ENCODE results near the gene ZBTB8B.
"Not testable (repeated sequence)": the region's sequence is repeated elsewhere in the genome, so short reads cannot be mapped to it uniquely, and the experiment has no call there.

Gene ZBTB8B

DNA sequence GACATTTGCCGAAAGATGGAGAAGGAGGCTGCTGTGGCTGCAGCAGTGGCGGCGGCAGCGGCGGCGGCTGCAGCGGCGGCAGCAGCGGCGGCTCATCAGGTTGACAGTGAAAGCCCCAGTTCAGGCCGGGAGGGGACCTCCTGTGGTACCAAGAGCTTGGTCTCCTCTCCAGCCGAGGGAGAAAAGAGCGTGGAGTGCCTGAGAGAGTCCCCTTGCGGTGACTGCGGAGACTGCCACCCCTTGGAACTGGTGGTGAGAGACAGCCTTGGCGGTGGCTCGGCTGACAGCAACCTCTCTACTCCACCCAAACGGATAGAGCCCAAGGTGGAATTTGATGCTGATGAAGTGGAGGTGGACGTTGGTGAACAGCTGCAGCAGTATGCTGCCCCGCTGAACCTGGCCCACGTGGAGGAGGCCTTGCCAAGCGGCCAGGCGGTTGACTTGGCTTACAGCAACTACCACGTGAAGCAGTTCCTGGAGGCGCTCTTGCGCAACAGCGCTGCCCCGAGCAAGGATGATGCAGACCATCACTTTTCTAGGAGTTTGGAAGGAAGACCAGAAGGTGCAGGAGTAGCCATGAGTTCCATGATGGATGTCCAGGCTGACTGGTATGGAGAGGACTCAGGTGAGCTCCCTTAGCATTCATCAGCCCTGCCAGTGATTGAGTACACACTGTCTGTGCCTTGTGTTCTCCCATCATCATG is 6.3 kb downstream of the ZBTB8B start:
- DNase-seq, result no peak

DNA sequence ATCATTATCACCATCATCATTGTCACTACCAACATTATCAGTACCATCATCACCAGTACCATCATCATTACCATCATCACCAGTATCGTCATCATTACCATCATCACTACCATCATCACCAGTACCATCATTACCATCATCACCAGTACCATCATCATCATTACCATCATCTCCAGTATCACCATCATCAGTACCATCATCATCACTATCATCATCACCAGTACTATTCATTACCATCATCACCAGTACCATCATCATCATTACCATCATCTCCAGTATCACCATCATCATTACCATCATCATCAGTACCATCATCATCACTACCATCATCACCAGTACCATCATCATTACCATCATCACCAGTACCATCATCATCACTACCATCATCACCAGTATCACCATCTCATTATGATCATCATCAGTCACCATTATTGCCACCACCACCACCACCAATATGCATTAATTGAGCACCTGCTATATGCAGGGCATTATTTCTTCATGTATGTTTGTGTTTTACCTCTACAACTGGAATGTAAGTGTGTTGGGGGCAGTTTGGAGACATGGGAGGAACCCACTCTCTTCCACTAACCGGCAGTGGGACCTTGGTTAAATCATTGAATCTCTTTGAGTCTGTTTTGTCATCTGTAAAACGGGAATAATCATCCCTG is 7.0 kb downstream of the ZBTB8B start:
- DNase-seq, result no peak

DNA sequence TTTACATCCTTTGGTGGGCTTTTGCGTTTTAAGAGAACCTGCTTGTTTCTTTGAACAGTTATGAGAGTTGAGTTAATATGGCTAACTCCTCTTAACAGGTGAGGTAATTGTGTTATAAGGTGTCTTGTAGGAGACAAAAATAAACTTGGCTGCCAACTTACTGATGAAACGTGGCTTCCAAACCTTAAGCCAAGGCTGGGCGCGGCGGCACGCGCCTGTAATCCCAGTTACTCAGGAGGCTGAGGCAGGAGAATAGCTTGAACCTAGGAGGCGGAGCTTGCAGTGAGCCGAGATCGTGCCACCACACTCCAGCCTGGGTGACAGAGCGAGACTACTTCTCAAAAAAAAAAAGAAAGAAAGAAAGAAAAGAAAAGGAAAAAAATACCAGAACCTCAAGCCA is 8.1 kb downstream of the ZBTB8B start:
- DNase-seq, result not testable (repeated sequence)

DNA sequence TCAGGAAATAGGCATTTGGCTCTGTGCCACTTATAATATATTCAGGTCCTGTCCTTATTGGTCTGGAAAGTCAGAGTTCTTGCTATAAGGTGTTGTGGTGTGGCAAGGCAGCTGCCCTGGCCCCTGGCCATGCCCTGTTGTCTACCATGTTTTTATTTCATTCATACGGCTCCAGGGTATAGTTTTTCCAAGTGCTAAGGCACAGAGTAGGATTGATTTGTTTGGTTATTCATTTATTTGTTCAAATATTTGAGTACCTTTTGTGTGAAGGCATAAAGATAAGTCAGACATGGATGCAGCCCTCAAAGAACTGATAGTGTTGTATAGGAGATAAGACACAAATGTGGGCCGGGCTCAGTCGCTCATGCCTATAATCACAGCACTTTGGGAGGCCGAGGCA is 10.1 kb downstream of the ZBTB8B start:
- no peak for DNase-seq

DNA sequence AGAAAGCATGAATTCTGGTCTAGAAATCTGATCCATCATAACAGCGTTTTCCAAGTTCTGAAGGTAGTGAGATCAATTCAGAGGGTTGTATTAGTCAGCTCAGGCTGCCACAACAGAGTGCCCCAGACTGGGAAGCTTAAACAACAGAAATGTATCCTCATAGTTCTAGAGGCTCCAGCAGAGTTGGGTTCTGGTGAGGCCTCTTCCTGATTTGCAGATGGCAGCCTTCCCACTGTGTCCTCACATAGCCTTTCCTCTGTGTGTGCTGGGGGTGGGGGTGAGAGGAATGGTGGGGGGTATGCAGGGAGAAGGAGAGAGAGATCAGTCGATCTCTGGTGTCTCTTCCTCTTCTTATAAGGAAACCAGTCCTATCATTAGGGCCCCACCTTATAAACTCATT is 15.1 kb downstream of the ZBTB8B start:
- DNase-seq, result no peak

DNA sequence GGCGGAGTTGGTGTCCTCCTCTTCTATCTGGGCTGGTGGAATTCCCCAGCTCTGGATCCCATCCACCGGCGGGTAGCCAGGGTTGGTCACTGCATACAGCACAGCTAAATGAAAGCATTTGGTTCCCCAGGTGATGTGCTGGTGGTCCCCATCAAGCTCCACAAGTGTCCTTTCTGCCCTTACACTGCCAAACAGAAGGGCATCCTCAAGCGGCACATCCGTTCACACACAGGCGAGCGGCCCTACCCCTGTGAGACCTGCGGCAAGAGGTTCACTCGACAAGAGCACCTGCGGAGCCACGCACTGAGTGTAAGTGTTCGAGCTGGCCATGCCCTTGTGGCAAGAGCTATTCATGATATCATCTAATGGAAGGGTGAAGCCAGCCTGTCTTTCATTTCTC is 15.9 kb downstream of the ZBTB8B start:
- DNase-seq, result no peak

DNA sequence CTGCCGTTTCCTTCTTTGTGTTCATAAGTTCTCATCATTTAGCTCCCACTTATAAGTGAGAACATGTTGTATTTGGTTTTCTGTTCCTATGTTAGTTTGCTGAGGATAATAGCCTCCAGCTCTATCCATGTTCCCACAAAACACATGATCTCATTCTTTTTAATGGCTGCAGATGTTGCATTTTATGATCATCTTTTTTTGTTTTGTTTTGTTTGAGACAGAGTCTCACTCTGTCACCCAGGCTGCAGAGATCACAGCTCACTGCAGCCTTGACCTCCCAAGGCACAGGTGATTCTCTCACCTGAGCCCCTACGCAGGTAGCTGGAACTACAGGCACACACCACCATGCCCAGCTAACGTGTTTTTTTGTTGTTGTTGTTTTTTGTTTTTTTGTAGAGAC is 16.9 kb downstream of the ZBTB8B start:
- DNase-seq, result not testable (repeated sequence)

DNA sequence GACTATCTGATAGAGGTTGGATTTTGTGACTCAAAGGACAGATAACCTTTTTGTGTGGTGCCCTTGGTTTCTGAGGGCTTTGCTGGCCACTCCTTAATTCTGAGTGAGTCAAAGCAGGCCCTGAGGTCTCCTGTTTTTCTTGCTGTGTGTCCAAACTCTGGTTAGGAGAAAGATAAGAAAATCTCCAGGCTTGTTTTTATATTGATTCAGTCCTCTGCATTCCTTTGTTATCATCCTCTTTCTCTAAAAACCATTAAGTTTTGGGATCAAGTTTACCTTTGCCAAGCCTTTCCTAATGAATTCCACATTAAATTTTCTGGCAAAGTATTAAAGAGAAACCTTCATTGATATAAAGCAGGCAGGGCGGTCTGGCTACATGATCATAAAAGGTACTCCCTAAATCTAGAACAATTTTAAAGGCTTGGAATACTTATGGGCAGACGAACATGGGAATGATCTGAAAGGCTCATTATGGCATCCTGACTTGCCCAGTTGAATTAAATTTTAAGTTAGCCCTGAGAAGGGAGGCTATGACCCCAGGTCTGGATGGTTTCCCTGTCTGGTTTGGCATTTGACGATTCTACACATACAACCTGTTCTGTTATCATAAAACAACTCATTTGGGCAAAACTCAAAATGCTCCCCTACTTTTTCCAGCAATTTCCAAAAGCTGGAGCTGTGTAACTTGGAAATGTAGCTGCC is 20.8 kb downstream of the ZBTB8B start:
- DNase-seq, result no peak

DNA sequence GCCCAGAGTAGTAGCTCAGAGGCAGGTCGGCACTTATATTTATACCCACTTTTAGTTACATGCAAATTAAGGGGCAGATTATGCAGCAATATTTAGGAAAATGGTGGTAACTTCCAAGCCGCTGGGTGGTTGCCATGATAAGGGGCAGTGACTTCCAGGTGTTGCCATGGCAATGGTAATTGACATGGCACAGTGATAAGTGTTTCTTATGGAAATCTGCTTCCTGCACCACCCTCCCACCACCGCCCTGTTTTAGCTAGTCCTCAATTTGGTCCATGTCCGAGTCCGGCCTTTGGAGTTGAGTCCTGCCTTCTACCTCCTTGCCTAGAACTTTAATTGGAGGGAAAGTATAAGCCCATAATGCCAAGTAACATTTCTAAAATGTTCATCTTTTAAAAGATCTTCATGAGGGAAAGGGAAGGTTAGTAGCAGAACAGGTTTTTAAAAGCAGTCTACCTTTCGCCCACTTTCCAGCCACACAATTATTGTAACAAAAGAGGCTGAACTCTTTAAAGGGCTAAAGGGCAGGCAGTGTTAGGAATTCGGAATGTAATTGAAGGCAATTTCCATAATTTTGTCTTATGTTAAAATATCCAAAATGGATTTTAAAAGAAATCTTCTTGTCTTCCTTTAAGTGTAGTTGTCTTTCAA is 21.7 kb downstream of the ZBTB8B start:
- no peak for DNase-seq

DNA sequence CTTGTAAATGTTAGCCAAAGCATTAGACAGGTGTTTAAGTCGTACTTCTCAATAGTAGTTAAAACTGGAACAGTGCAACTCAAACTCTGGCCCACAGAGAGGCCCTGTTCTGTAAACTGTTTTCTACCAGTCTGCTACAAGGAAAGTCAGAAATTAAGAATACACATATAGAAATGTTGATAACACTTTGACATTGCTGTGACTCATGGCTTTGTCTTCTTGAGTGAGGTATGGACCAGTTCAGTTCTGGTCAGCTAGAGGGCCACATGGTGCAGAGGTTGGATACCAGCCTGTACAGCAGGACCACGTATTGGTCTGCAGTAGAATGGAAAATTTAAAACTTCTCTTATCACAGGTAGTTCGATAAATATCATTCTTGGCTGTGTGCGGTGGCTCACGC is 22.3 kb downstream of the ZBTB8B start:
- no peak for DNase-seq

DNA sequence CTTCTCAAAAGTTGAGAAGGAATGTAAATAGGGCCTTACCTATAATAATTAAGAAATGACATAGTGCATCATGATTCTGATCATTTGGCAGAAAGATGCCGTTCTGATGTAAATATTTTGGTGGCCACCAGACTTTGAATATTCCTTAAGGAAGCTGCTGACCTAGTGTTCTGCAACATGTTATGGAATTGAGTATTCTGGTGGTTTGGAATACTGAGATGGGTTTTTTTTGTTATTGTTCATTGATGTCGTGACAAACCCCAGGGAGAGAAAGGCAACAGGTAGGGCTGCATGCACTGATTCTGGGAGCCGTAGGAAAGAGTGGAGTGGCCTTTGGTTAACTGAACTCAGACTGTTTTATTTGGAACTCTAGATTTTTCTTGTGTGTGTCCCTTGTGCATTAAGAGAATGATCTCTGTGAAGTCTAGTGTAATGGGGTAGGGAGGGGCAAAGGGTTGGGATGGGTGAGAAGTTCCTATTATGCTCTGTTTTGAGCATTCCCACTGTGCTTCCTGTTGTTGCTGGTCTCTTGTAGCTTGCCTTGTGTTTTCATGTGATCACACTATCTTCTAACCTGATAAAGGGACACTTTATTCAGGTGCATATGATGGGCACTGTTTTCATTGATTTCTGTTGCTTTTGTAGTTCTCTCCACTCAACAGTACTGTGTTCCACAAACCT is 25.0 kb downstream of the ZBTB8B start:
- no peak for DNase-seq

DNA sequence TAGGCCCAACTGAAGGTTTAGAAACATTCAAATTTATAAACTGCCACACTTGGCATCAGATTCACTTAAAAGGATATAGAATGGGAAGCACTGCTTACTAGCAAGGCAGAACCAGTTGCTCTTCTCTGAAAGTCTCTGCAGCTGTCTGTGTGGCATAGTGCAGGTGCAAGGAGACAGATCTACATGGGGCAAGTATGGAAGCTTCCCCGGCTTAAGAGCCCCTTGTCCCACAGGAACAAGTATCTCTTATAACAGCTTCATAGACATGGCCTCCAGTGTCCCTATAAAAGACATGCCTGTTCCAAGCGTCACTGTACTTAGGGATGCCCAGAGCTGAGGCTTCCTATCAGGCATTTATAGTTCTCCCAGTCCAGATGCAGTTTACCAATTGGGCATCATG is 26.5 kb downstream of the ZBTB8B start:
- no peak for DNase-seq

DNA sequence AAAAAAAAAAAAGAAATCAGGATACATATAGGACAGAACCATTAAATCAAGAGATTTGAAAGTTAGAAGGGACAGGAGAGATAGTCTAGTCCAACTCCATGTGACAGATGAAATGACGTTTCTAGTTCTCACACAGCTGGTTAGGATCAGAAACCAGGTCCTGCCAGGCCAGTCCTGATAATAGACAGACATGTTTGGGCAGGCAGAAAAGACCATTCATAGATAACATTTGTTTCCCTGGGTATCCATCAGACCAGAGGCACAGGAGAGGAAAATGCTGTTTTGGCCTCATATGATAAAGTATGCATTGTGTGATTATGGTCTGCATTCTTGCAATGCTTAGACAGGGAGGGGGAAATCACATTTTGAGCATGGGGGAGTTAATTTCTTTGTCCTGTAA is 29.3 kb downstream of the ZBTB8B start:
- no peak for DNase-seq

DNA sequence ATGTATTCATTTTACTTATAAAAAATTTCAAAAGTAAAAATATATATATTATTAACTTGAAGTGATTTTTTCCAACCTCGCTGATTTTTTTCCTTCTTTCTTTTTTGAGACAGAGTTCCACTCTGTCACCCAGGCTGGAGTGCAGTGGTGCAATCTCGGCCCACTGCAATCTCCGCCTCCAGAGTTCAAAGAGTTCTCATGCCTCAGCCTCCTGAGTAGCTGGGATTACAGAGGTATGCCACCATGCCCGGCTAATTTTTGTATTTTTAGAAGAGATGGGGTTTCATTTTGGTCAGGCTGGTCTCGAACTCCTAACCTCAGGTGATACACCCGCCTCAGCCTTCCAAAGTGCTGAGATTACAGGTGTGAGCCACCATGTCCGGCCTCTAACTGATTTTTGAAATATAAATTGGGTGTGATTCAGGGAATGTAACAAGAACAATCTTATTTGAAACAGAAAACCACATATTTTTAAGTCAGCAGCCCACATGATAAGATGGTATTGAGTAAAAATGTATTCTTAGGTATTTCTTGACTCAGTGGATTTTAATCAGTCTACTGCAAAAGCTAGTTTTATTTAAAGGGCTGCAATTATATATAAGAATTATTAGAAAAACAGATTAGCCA is 30.0 kb downstream of the ZBTB8B start:
- DNase-seq, result no peak

DNA sequence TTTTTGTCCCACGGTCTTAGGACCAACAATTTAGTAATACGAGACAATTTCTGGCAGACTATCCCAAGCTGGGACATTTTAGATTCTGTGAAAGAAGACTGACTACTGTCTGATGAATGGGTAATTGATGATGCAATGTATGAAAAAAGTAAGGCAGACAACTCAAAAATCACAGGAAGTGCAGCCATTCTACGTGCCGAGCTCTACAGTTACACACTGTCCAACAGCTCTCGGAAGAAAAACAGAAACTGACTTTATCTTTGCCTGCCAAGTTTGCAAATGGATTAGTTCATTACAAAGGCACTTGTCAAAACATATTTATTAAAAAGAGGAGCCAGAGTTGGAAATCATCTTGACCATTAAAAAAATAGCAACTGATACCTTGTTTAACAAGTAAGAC is 31.3 kb downstream of the ZBTB8B start:
- DNase-seq, result no peak

DNA sequence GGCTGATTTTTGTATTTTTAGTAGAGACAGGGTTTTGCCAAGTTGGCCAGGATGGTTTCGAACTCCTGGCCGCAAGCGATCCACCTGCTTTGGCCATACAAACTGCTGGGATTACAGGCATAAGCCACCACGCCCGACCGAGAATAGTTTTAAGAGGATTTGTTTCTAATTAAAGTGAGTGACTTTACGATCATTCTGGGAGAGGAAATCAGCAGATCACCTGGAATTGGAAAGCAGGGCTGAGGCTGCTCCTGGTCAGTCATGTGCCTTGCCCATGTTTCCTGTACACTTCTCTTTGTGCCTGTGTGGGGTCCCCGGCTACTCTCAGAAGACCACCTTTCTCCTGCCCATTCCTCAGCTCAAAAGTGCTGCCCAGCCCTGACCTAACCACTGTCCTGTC is 33.9 kb downstream of the ZBTB8B start:
- DNase-seq, result no peak

DNA sequence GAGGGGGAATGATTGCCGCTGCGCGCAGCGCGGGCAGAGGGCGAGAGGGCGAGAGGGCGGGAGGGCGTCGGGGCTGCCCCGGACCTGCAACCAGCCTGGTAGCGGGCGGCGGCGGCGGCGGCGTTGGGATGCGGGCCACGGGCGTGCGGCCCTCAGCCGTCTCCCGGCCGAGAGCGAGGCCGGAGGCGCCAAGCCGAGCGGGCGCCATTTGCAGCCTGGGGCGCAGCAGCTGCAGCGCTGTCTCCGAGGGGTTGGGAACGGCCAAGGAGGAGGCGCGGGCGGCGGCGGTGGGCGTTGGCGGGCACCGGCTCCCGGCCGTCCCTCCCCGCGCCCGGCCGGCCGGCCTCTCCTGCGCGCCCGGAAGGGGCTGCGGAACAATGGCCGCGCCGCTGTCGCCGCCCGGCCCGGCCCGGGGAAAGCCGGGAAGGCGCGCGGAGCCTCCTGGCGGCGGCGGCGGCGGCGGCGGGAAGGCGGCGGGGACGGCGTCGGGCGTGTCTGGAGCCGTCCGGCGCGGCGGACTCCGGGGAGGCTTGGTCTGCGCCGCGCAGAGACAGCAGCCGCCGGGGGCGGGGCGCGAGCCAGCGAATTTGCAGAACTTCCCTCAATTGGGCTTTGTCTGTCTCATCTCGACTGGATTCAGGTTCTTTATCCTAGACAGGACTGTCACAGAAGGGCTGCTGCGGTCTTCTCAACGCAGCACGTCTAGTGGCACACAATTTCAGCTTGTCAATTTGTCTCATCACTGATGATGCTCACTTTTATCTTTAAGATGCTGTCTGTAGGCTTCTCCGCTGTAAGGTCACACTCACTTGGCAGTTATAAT is 35.7 kb downstream of the ZBTB8B start:
- DNase-seq, result no peak

DNA sequence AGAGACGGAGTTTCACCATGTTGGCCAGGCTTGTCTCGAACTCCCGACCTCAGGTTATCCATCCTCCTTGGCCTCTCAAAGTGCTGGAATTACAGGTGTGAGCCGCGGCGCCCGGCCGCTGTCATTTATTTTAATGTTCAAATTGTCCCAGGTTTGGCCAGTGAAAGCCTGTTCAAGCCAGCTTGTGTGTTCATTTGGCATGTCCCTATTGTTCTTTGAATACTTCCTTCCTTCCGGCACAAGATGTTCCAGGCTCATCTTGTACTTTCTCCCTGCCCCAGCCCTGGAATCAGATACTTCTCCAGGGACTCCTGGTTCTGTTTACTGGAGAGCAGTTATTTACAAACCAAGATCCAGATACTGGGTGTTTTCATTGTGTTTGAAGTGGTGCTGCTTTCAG is 37.0 kb downstream of the ZBTB8B start:
- DNase-seq, result no peak

DNA sequence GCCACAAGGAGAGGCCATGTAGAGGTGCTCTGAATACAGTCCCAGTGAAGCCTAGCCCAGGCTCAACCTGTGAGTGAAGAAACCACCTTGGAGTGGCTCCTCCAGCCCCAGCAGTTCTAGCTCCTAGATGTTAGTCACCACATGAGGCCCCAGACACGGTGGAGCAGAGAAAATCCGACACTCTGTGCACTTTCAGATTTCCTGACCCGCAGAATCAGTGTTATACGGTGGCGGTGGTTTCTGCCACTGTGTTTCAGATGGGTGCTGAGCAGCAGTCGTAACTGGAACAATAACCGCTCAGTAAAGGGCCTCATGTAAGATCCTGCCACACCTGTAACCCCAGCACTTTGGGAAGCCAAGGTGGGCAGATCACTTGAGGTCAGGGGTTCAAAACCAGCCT is 38.3 kb downstream of the ZBTB8B start:
- DNase-seq, result no peak

DNA sequence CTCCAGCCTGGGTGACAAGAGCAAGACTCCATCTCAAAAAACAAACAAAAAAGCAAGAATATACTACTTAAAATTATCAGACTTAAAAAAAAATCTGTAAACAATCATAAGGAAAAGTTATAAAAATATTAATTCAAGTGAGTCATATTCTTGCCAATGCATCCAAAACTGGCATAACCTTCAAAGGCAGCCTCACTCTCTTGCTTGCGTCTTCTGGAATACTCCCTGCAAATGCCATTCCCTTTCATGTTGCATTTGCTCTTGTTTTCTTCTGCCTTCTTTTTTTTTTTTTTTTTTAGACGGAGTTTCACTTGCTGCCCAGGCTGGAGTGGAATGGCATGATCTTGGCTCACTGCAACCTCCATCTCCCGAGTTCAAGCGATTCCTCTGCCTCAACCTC is 42.1 kb downstream of the ZBTB8B start:
- DNase-seq, result no peak

DNA sequence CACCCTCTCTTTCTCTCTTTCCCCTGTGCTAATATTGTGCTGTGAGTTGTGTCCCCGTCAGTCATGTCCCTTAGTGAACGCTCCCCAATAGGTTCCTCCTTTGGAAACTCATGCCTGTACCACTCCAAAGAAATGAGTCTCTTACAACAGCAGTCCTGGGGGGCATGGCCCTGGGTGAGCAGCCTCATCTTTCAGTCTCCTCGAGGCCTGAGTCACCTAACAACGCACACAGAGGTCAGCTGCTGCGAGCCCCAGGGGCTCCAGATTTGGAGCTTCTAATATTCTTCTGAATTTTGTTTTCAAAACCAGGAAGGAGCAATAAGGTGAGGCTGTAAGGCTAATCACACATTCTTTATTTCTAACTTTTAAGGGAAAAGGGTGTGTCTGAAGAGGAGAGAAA is 43.9 kb downstream of the ZBTB8B start:
- DNase-seq, result no peak

DNA sequence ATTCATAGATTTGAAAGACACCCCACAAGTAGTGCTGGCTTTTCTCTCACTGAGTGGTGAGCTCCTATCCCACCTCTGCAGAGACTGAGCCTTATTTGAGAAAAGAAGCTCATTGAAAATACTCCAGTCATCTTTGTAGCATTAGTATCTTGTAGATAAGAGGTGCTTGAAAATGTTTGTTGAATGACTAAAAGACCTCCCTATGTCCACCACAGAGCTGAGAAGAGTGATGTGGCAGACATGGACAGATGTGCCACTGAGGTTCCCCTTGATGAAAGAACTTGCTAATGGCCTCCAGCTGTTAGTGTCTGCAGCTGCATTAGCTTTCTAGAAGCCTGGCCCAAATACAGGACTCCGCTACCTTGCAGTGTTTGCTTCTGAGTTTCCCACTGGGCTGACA is 45.1 kb downstream of the ZBTB8B start:
- DNase-seq, result no peak
